NB4 (cell line): ENCODE data around the gene PAK5.

Experiments
- POLR2A ChIP-seq: IDR thresholded peaks from 2 replicates; pipeline ENCODE4 v1.6.1; 2011; ENCODE audit warnings: mild to moderate bottlenecking; ENCODE audit not compliant: insufficient read length; ENCODE audit errors: extremely low read depth
- TF ChIP-seq, protein P1 (sequence below): IDR thresholded peaks from one replicate; pipeline ENCODE4 v1.5.1; 2012; ENCODE audit warnings: low read depth, low read length

GRCh38 chr20:9501473-9501872 is 337.4 kb downstream of the PAK5 start:
- TF ChIP-seq POLR2A = no peak
- TF ChIP-seq, protein P1, sequence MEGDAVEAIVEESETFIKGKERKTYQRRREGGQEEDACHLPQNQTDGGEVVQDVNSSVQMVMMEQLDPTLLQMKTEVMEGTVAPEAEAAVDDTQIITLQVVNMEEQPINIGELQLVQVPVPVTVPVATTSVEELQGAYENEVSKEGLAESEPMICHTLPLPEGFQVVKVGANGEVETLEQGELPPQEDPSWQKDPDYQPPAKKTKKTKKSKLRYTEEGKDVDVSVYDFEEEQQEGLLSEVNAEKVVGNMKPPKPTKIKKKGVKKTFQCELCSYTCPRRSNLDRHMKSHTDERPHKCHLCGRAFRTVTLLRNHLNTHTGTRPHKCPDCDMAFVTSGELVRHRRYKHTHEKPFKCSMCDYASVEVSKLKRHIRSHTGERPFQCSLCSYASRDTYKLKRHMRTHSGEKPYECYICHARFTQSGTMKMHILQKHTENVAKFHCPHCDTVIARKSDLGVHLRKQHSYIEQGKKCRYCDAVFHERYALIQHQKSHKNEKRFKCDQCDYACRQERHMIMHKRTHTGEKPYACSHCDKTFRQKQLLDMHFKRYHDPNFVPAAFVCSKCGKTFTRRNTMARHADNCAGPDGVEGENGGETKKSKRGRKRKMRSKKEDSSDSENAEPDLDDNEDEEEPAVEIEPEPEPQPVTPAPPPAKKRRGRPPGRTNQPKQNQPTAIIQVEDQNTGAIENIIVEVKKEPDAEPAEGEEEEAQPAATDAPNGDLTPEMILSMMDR = no peak
